HG03039 (cell line): Measurements from ENCODE around the gene RORB.
A peak's percentile ranks its signal among the peaks of the same experiment; 100 is the strongest.

Source experiments
- ATAC-seq: cut with Tn5 transposase; IDR thresholded peaks from one replicate; pipeline ENCODE4 v1.9.1; 2021; ENCODE audit warnings: mild to moderate bottlenecking, moderate library complexity; ENCODE audit not compliant: unreplicated experiment

RORB gene

GRCh38 chr9:74496819-74497747 is at the start of gene RORB:
Gene RORB, plus strand, starts transcription at chr9:74497335. Its CDS starts 642 bp downstream, at chr9:74497977.
- ATAC-seq = peak; percentile 97

DNA sequence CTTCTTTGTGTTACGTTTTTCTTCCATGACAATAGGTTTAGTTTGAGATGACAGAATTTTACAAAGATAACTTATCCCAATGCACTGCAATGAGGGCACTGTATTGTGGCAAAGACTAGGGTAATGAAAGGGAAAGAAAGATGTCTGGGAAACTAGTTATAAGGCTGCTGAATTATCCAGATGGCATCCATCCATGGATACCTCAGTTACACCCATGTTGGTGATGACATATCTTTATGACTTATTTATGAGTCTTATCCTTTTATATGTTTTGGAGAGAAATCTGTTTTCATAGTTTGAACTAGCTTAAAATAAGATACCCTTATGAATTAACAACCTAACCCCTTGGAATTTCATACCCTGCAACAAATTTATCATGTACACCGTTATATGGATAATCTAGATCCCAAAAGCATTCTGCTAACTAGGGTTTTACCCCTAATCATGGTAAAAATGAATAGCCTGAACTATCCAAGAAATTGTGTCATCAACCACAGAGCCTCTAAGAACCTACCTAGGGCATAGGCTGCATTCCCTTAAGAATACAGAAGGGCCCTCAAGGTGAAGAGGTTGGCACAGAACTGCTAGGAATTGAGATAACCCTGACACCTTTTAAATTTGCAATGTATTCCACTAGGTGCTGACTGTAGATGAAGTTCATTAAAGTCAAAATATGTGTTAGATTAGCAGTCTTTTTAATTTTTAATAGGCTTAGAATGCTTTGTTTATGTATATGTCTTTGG is 49.5 kb upstream of the RORB start:
- ATAC-seq = no peak

GRCh38 chr9:74449060-74449459 is 48.1 kb upstream of the RORB start:
- no peak for ATAC-seq

GRCh38 chr9:74458832-74459231 is 38.3 kb upstream of the RORB start:
- ATAC-seq = no peak

DNA sequence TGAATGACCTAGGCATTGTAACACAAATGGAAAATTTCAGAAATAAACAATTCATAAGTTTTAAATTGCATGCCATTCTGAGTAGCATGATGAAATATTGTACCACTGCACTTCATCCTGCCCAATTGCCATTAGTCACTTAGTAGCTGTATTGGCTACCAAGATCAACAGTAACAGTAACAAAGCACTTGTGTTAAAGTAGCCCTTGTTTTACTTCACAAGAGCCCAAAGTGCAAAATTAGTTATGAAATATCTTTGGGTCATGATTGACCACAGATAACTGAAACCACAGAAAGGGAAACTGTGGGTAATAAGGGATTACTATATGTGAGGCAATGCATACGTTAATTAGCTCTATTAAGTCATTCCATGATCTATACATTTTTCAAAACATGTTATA is 33.3 kb upstream of the RORB start:
- ATAC-seq = no peak

DNA sequence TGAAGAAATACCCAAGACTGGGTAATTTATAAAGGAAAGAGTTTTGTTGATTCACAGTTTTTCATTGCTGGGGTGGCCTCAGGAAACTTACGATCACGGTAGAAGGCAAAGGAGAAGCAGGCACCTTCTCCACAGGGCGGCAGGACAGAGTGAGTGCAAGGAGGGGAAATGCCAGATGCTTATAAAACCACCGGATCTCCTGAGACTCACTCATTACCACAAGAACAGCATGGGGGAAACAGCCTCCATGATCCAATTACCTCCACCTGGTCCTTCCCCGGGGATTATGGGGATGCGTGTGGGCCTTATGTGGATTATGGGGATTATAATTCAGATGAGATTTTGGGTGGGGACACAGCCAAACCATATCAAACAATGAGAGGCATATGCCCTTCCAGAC is 18.5 kb upstream of the RORB start:
- ATAC-seq = no peak

DNA sequence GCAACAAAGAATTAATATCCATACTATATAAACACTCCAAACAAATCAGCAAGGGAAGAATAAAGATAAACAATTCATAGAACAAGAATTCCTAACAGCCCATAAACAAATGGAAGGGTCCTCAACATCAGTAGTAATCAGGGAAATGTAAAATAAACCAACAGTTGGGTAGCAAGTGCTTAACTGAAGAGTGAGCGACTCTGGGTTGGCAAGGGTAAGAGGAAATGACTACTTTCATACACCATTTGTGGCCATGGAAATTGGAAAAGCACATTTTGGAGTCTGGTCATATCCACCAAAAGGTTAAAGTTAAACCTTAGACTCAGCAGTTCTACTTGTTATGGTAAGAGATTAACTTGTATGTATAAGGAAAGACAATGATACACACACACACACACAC is 17.4 kb upstream of the RORB start:
- ATAC-seq = no peak

GRCh38 chr9:74487395-74487794 is 9.7 kb upstream of the RORB start:
- no peak for ATAC-seq

- no peak for ATAC-seq
Observed at GRCh38 chr9:74493512-74493911, 3.6 kb upstream of the RORB start.

DNA sequence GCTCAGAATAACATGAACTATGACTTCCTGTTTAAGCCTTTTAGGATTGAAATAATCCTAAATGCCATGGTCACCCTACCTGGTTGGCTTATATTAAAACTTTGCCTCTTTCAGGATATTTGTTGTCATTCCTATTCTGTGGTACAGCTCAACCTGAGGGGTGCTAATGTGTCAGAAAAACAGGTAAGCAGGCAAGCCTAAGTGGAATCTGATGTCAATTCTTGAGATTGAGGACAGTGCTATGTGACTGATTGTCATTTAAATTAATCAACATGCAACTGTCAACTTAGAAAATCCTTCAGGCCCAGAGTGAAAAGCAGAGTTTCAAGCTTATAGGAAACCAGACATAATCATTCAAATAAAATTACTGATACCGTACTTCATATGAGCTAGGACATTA is 2.6 kb upstream of the RORB start:
- ATAC-seq = no peak

- no peak for ATAC-seq
Observed at GRCh38 chr9:74496406-74496805, 729 bp upstream of the RORB start.

GRCh38 chr9:74497748-74498620 is 849 bp downstream of the RORB start:
- no peak for ATAC-seq

DNA sequence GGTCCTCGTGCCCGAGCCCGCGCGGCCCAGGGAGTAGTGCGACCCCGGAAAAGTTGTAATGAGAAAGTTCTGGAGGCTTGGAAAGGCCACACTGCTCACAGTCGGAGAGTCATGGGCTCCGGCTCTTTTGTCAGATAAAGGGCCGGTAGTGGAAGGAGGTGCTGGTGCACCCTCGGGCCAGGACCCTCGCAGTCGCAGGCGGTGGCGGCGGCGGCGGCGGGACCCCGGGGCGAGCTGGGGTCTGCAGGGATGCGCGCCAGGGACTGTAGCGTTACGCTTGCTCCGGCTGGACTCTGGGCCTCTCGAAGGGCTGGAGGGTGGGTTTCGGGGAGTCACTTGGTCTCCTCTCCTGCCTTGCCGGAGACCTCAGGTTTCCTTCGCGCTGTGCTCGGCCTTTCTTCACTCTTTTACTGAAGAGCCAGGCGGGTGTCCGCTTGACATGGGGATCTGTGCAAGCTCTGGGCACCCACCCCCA is 1.5 kb downstream of the RORB start:
- no peak for ATAC-seq

DNA sequence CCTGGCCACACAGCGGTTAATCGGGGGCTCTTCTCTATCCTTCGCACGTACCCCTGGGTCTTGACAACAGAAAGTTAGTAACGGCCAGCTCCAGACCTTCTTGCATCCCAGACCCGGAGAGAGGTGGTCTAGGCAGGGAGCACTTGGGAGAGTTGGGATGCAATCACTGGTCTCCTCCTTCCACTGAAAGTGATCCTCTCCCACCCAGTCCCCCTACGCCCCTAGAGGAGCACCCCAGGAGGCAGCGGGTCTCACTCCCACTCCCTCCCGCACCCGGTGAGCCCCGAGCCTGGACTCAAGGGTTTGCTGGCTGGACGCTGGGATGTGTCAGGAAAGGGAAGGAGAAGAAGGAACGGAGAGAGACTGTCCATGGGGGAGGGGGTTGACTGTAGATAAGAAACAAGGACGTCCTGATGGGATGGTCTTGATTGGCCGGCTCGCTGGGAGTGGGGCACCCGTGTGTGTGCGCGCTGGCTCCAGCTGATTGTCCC is 2.0 kb downstream of the RORB start:
- no peak for ATAC-seq

GRCh38 chr9:74499770-74500583 is 2.8 kb downstream of the RORB start:
- ATAC-seq = no peak

- no peak for ATAC-seq
Observed at GRCh38 chr9:74500584-74500924, 3.4 kb downstream of the RORB start.

- ATAC-seq = no peak
Observed at GRCh38 chr9:74501570-74501969, 4.4 kb downstream of the RORB start.

DNA sequence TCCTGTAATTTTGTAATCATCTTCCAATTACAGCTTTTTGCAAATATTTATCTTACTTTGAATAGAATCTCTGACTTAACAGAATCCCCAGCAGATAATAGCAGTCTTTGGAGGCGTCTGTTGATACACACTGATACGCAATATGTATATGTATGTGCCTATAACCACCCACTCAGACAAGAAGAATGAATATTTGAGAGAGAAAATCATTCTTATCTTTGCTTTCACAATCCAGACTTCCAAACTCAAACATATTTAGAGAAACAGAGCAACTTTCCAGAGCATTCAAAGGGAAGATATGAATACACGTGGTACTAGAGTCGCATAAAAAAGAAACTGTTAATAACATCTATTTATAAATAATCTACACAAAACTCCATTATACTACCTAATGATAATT is 6.1 kb downstream of the RORB start:
- no peak for ATAC-seq

- no peak for ATAC-seq
Observed at GRCh38 chr9:74503666-74504065, 6.5 kb downstream of the RORB start.

DNA sequence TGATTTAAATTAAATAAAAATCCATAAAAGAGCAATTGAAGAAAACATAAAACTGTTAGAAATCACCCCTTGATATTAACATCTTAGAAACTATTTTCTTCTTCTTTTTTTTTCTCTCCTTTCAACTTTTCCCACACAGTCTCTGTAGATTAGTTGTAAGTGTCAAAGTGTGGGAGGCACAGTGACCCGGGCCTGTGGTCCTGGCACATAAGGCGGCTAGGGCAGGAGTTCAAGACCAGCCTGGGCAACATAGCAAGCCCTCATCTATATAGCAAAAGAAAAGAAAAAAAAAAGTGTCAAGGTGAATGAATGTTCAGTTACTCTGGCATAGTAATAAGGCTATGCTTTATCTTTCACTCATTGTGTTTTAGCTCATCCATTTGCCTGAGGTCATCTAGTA is 14.2 kb downstream of the RORB start:
- ATAC-seq = no peak
